Body of pancreas (tissue), 4 donors: Measurements from ENCODE around the gene PLCB1.
"Not testable (repeated sequence)": the region's sequence is repeated elsewhere in the genome, so short reads cannot be mapped to it uniquely, and the experiment has no call there.

Experiments
- POLR2A ChIP-seq, 3 donors: fragments of 450-650 bp; IDR thresholded peaks; one replicate each; pipeline ENCODE4 v1.6.1; 2016; ENCODE audit warnings: antibody characterized with exemption in 3 of 3, mild to moderate bottlenecking in 2 of 3
- TF ChIP-seq, protein P1 (sequence below), 7 experiments: fragments of 450-650 bp in 4 of 7; fragments of 200-600 bp in 3 of 7; sonication (generic) in 3 of 7; IDR thresholded peaks; one replicate each; pipeline ENCODE4 v1.5.1; 2016 to 2019; ENCODE audit warnings: antibody characterized with exemption in 7 of 7

DNA sequence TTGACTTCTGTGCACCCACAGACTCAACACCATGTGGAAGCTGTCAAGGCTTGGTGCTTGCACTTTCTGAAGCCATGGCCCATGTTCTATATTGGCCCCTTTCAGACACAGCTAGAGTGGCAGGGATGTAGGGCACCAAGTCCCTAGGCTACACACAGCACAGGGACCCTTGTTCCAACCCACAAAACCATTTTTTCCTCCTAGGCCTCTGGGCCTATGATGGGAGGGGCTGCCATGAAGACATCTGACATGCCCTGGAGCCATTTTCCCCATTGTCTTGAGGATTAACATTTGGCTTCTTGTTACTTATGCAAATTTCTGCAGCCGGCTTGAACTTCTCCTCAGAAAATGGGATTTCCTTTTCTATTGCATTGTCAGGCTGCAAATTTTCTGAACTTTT is 27.2 kb downstream of the PLCB1 start:
- TF ChIP-seq, protein P1, sequence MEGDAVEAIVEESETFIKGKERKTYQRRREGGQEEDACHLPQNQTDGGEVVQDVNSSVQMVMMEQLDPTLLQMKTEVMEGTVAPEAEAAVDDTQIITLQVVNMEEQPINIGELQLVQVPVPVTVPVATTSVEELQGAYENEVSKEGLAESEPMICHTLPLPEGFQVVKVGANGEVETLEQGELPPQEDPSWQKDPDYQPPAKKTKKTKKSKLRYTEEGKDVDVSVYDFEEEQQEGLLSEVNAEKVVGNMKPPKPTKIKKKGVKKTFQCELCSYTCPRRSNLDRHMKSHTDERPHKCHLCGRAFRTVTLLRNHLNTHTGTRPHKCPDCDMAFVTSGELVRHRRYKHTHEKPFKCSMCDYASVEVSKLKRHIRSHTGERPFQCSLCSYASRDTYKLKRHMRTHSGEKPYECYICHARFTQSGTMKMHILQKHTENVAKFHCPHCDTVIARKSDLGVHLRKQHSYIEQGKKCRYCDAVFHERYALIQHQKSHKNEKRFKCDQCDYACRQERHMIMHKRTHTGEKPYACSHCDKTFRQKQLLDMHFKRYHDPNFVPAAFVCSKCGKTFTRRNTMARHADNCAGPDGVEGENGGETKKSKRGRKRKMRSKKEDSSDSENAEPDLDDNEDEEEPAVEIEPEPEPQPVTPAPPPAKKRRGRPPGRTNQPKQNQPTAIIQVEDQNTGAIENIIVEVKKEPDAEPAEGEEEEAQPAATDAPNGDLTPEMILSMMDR (IDR thresholded peaks at IDR 0.05) = not testable (repeated sequence)
- TF ChIP-seq POLR2A (IDR thresholded peaks at IDR 0.05) = not testable (repeated sequence)
